GM19395 (cell line): ENCODE results near the gene ZNRF1.

ENCODE experiments used
- ATAC-seq: cut with Tn5 transposase; IDR thresholded peaks from one replicate; pipeline ENCODE4 v1.9.1; 2021; ENCODE audit warnings: mild to moderate bottlenecking, moderate library complexity; ENCODE audit not compliant: unreplicated experiment

ZNRF1 gene

GRCh38 chr16:75095204-75095621, 96.4 kb downstream of the ZNRF1 start:
- ATAC-seq: no peak

GRCh38 chr16:75096656-75097055, 97.8 kb downstream of the ZNRF1 start:
- ATAC-seq: no peak

DNA sequence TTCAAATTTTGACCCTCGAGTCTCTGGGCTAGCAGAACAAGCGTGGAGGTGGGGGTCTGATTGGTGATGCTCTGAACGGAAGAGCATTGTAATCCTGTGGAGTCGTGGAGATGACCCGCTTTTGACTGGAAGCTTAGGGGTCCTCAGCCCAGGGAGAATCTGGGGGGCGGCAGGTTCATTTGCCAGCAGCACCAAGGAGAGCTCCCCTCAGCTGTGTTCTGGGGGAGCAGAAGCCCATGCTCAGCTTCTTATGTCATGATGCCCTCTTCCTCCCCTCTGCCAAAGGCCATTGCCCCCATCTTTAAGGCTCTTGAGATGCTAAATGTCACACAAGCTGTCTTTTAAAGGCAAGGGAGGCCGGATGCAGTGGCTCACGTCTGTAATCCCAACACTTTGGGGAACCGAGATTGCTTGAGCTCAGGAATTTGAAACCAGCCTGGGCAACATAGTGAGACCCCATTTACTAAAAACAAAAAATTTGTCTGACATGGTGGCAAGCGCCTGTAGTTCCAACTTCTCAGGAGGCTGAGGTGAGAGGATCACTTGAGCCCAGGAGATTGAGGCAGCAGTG, 98.5 kb downstream of the ZNRF1 start:
- ATAC-seq: no peak

DNA sequence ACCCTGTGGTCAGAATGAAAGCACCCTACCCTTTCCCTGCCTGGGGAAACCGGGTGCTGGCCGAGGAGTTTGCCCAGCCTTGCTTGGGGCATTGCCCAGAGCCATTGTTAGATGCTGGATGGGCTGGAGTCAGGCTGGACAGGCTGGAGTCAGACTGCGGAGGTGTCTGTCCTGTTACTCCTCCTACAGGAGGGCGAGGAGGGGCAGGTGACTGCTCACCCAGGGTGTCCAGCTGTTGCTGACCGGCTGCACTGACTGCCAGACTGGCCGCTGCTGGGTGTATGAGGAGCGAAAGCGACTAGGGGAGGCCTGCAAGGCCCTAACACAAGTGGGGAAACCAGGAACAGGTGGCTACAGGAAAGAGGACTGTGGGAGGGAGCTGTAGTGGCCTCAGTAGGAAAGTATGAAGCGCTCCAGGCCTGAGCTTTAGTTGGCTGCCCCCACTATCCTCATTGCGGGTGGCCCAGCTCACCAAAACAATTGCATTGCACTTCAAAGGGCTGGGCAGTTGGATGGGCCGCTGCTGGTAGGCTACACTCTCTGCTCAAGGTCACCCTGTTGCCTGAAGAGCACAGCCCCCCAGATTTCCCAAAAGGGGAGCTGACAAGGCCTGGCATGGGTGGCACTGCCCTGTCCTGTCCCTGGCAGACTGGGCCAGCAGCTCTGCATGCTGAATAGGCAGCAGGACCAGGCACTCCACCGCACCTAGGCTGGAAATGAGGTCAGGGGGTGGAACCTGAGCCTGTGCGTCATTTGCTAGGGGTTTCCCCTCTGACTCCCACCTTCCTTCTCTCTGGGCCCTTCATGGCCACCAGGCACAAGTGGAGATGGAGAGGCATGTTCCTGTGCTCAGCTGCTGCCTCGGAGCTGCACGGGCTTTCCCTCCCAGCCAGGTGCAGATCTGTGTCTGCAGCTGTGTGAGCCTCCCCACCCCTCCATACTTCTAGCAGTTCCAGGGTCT, 99.4 kb downstream of the ZNRF1 start:
- ATAC-seq: peak; percentile 57

- no peak for ATAC-seq
Observed at GRCh38 chr16:75099075-75099667, 100.3 kb downstream of the ZNRF1 start.

GRCh38 chr16:75099738-75100602, 101.1 kb downstream of the ZNRF1 start:
- peak; percentile 78 for ATAC-seq

GRCh38 chr16:75100603-75100990, 101.8 kb downstream of the ZNRF1 start:
- no peak for ATAC-seq

GRCh38 chr16:75101635-75102034, 102.8 kb downstream of the ZNRF1 start:
- ATAC-seq: no peak

GRCh38 chr16:75102595-75102994, 103.8 kb downstream of the ZNRF1 start:
- ATAC-seq: no peak

- no peak for ATAC-seq
Observed at GRCh38 chr16:75103994-75104393, 105.2 kb downstream of the ZNRF1 start.

DNA sequence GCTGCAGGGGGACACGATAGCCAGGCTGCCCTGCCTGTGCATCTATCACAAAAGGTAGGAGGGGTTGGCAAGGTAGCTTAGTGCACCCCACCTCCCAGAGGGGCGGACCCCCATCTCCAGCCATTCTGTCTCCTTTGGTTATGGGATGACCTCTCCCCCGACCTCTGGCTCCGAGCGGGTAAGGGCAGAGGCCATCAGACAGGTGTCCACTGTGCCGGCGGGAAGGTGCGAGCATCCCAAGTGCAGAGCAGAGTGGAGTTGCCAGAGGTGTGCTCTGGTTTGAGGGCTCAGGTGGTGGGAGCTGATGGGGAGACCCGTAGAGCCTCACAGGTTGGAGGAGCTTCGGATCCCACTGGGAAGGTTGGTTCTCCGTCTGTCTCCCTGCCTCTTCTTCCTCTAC, 106.0 kb downstream of the ZNRF1 start:
- no peak for ATAC-seq

DNA sequence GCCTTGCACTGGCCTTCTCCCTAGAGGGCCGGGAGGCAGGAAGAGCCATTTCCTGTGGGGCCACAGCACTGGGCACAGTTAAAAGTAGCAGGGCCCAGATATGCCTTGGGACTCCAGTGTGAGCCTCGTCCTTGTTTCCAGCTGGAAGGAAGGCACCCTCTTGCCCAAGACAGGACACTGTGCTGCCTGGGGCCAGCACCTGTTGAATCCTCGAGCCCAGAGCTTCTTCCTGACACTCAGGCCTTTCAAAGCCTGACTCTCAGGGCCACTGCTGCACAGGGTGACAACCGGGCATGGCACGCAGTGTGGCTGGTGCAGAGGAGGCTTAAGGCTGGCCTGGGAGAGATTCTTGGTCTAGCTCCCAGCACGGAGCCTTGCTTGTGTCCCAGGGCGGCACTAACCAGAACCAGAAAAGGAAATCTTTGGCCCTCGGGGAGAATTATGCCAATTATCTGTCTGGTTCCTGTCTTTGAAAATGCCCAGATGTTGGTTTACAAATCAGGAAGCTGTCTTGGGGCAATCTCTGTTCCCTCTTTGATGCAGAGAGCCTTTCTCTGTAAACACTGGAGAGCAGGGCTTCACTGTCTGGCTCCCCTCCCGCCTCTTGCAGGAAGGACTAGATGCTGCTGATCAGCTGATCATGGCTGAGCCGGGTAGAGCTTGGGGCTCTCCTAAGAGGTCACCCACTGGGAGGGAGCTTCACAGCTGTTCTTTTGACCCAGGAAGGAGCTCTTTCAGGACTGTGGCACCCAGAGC, 106.7 kb downstream of the ZNRF1 start:
- ATAC-seq: no peak

- ATAC-seq: no peak
Observed at GRCh38 chr16:75106351-75107274, 107.8 kb downstream of the ZNRF1 start.

DNA sequence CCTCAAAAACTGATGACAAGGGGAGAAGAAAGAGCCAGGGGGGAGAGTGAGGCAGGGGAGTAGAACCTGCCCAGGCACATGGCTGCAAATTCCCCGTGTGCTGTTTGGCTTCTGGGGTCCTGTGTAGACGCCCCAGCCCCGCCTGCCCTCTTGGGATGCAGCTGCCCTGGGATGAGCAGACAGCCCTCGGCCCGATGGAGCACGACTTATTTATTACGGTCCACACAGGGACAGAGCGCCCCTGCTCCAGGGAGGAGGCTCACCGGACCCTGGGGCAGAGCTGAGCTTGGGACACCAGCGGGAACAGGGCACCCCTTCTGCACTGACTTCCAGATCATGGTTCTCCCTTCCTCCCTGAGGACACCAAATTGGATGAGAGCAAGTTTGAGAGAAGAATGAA, 108.7 kb downstream of the ZNRF1 start:
- ATAC-seq: no peak

DNA sequence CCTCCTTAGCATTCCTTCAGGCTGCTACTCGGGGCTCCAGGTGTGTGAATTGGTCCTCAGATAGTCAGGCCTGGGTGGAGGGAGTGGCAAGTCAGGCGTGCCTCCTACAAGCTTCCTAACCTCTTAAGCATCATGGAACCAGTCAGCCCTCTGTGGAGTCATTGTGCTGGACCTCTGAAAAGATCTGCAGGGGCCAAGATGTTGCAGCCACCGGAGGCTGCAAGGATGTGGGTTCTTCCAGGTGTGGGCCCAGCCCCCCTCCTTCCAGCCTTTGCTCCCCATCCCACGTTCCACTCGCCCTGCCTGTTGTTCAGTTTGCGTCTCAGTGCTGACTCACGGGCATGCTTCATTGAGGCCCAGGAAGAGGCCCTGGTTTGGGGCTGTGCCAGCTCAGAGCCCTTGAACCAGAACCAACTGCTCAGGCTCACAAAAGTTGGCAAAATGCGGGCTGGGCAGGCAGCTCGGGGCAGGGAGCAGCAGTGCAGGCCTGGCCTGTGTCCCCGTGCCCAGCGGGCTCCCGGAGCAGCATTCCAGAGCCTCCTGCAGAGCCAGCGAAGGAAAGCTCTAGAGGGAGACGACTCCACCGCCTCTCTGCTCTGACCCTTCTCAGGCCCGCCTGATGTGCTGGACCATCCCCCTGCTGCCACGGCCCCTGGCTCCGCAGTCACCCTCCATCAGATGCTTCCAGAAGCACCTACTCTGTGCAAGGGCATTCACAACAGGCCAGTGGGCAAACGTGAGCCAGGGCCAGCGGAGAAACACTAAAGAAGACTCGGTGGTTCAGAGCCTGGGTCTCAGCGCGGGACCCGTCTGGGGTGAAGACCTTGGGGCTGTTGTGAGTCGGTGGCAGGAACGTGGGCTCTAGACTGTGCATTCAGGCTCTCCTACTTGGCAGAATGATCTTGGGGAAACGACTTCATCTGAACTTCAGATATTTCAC, 110.2 kb downstream of the ZNRF1 start:
- ATAC-seq: no peak

DNA sequence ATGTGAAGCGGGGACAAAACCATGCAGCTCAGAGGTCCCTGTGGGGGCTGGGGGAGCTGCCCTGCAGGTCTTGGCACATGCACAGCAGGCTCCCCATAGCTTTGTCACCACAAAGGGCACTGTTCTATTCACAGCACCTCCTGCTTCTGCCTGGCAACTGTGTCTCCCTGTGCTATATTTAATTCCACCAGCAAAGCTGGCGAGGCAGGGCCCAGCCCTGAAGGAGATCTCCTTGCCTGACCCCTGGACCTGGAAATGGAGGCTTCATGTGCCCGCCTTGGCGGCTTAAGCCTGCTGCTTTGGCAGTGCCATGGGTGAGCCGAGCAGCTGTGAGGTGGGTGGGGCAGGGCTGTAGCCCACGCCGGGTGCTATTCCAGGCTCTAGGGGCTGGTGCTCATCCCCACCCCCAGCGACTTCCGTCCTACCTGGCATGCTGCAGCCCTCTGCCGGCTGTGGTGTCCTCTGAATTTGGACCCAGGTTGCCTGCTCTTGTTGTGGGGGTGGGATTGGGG, 111.0 kb downstream of the ZNRF1 start:
- ATAC-seq: no peak

GRCh38 chr16:75110637-75111513, 112.1 kb downstream of the ZNRF1 start:
- peak; percentile 82 for ATAC-seq
